ENCODE data around the gene VCL.

DNA sequence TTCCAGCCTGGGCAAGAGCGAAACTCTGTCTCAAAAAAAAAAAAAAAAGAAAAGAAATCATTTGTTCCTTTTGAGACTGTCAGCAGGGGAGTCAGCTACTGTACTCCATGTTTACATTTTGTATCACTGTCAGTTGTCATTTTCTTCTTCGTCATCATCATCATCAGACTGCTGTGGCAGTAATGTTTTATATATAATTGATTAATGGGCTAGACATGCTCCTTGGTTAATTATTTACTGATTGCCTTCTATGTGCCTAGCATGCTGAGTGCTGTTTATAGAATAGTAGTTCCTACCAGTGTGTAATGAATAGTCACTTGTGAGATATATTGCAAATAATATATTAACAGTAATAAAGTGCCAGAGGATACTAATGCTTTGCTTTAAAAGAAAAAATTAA is 50.5 kb downstream of the VCL start:
- TF ChIP-seq, protein P1, sequence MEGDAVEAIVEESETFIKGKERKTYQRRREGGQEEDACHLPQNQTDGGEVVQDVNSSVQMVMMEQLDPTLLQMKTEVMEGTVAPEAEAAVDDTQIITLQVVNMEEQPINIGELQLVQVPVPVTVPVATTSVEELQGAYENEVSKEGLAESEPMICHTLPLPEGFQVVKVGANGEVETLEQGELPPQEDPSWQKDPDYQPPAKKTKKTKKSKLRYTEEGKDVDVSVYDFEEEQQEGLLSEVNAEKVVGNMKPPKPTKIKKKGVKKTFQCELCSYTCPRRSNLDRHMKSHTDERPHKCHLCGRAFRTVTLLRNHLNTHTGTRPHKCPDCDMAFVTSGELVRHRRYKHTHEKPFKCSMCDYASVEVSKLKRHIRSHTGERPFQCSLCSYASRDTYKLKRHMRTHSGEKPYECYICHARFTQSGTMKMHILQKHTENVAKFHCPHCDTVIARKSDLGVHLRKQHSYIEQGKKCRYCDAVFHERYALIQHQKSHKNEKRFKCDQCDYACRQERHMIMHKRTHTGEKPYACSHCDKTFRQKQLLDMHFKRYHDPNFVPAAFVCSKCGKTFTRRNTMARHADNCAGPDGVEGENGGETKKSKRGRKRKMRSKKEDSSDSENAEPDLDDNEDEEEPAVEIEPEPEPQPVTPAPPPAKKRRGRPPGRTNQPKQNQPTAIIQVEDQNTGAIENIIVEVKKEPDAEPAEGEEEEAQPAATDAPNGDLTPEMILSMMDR (IDR thresholded peaks at IDR 0.05): no peak
- TF ChIP-seq REST (IDR thresholded peaks at IDR 0.05; ENCODE audit: insufficient read depth in 1 of 2, low read depth in 2 of 2, low read length in 1 of 2) (no peak), POLR2AphosphoS5 (IDR thresholded peaks at IDR 0.05; ENCODE audit: low read depth, low read length) (no peak), SIN3A (IDR thresholded peaks at IDR 0.05; ENCODE audit: borderline replicate concordance, insufficient read depth, low read depth, low read length) (no peak), TCF7L2 (IDR thresholded peaks at IDR 0.05; ENCODE audit: low read depth, low read length) (no peak)

Measured in Panc1 (cell line).